Esophagus muscularis mucosa (tissue), 4 donors: ENCODE results near the gene SIK3. TPM values are rescaled to one million over a fixed set of nuclear protein-coding genes. Genes with fewer than 3 reads are reported as not detected.

ENCODE experiments used
- DNase-seq: peaks from one replicate; pipeline ENCODE4 v3.0.0-alpha.2; 2017; ENCODE audit errors: extremely low spot score
- H3K27ac ChIP-seq, 4 donors: fragments of 200-600 bp; sonication (generic); replicated peaks in 1 of 4; 1 replicate in 3 of 4; 2 replicates in 1 of 4; pipeline ENCODE4 v1.5.1; 2016 to 2019; ENCODE audit warnings: mild to moderate bottlenecking in 1 of 4
- H3K27me3 ChIP-seq, 4 donors: fragments of 200-600 bp; sonication (generic); one replicate each; pipeline versions ENCODE4 v1.5.1 to v1.6.0; 2016 to 2019
- H3K36me3 ChIP-seq, 4 donors: fragments of 200-600 bp; sonication (generic); one replicate each; pipeline ENCODE4 v1.5.1; 2016 to 2019
- H3K4me1 ChIP-seq, 4 donors: fragments of 200-600 bp; sonication (generic); one replicate each; pipeline ENCODE4 v1.5.1; 2016 to 2019
- H3K4me3 ChIP-seq, 4 donors: fragments of 200-600 bp; sonication (generic); 1 replicate in 2 of 4; 2 replicates in 2 of 4; pipeline ENCODE4 v1.5.1; 2016 to 2019; ENCODE audit warnings: mild to moderate bottlenecking in 4 of 4, moderate library complexity in 1 of 4
- H3K9me3 ChIP-seq, 4 donors: fragments of 200-600 bp; sonication (generic); 1 replicate in 3 of 4; 2 replicates in 1 of 4; pipeline ENCODE4 v1.5.1; 2016 to 2019
- EP300 ChIP-seq: sonication (generic); formaldehyde crosslinking; IDR thresholded peaks from one replicate; pipeline ENCODE4 v1.6.1; 2017; ENCODE audit warnings: antibody characterized with exemption
- POLR2A ChIP-seq: fragments of 450-650 bp; IDR thresholded peaks from one replicate; pipeline ENCODE4 v1.6.1; 2017; ENCODE audit warnings: antibody characterized with exemption, moderate library complexity, mild to moderate bottlenecking, low read depth
- POLR2AphosphoS5 ChIP-seq, 2 donors: sonication (generic); formaldehyde crosslinking; IDR thresholded peaks; one replicate each; pipeline ENCODE4 v1.6.1; 2017; ENCODE audit warnings: antibody characterized with exemption in 2 of 2
- WGBS: methylation state at CpG from one replicate; pipeline ENCODE4 v1.1.5; 2018; 5-methylcytosine and 5-hydroxymethylcytosine counted together
- intact Hi-C: fragments of 100-400 bp; cut with DNase I; formaldehyde crosslinking; loops from one replicate; pipeline ENCODE4 v1.15.1; 2023
- total RNA-seq, 4 donors: library from RNA; depleted of rRNA; stranded (reverse); fragments of >200 nt; gene quantifications; one replicate each; pipeline versions ENCODE4 v1.1.0 to v1.2.1, GENCODE V29; 2016
- TF ChIP-seq, protein P1 (sequence below), 3 experiments: fragments of 200-600 bp in 2 of 3; fragments of 450-650 bp in 1 of 3; sonication (generic) in 2 of 3; IDR thresholded peaks; one replicate each; pipeline ENCODE4 v1.5.1; 2017 to 2019; ENCODE audit warnings: antibody characterized with exemption in 3 of 3, mild to moderate bottlenecking in 2 of 3, moderate library complexity in 1 of 3

The SIK3 gene
- total RNA-seq, 4 donors from 2014 or later, result 39.5 to 53.5 (median 42.3) TPM

DNA sequence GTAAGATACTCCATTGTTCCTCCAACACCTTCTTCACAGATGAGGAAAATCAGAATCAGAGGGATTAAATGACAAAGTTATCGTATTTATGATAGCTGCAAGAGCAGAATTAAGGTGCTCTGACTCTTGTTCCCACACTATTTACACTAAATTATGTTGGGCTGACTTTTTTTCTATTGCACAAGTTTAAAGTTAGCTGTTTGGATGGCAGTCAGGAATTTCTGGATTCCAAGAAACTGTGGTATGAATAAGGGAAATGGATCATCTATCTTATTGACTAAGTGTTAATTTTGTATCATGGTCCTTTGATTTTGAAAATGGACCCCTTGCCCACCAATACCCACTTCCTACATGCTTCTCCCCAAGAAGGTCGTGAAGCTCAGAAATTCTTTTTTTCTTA lies 240.9 kb downstream of the SIK3 start:
- H3K4me1 ChIP-seq, result peaks cover 9 to 23% (median 15%) of the 10 kb centered on the region in 4 donors
- peak overlapping the region in 1 of 4 donors; percentile 13 for H3K27ac ChIP-seq
- no peaks in the 10 kb centered on the region for H3K9me3 ChIP-seq
- H3K27me3 ChIP-seq, result no peaks in the 10 kb centered on the region
- H3K4me3 ChIP-seq, result no peak overlapping the region
- peaks cover 38 to 91% (median 67%) of the 10 kb centered on the region in 4 donors for H3K36me3 ChIP-seq
- DNase-seq, result no peak
- intact Hi-C loops, result no loop called here
- no peak for TF ChIP-seq EP300
- no peak for TF ChIP-seq POLR2AphosphoS5 (IDR thresholded peaks at IDR 0.05)
- TF ChIP-seq POLR2A, result no peak
- TF ChIP-seq, protein P1, sequence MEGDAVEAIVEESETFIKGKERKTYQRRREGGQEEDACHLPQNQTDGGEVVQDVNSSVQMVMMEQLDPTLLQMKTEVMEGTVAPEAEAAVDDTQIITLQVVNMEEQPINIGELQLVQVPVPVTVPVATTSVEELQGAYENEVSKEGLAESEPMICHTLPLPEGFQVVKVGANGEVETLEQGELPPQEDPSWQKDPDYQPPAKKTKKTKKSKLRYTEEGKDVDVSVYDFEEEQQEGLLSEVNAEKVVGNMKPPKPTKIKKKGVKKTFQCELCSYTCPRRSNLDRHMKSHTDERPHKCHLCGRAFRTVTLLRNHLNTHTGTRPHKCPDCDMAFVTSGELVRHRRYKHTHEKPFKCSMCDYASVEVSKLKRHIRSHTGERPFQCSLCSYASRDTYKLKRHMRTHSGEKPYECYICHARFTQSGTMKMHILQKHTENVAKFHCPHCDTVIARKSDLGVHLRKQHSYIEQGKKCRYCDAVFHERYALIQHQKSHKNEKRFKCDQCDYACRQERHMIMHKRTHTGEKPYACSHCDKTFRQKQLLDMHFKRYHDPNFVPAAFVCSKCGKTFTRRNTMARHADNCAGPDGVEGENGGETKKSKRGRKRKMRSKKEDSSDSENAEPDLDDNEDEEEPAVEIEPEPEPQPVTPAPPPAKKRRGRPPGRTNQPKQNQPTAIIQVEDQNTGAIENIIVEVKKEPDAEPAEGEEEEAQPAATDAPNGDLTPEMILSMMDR (IDR thresholded peaks at IDR 0.05), result no peak
- WGBS, result 85% methylated on average over 2 of the region's 2 CpGs

DNA sequence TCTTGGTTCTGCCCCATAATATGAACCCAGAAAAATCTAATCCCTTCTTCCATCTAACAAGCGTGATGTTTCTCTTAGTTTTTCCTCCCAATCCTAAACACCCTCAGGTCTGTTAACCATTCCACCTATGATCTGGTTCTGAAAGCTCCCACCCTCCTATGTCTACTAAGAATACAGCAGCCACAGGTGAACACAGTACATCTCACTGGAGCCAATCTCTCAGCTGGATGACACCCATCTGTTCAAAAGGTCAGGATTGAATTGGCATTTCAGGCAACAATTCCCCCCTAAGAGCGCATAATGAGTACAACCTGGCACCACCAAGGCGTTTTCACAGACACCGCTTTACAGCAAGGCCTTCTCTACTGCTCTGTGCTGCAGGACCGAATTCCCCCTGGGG lies 241.8 kb downstream of the SIK3 start:
- H3K4me3 ChIP-seq, result no peak overlapping the region
- intact Hi-C loops, result no loop called here
- no peaks in the 10 kb centered on the region for H3K27me3 ChIP-seq
- peaks cover 13 to 27% (median 22%) of the 10 kb centered on the region in 4 donors for H3K4me1 ChIP-seq
- no peak for DNase-seq
- no peaks in the 10 kb centered on the region for H3K9me3 ChIP-seq
- no peak overlapping the region for H3K27ac ChIP-seq
- WGBS, result 88% methylated on average over 5 of the region's 5 CpGs
- TF ChIP-seq, protein P1 (IDR thresholded peaks at IDR 0.05), result no peak
- no peak for TF ChIP-seq POLR2A
- TF ChIP-seq EP300, result no peak
- no peak for TF ChIP-seq POLR2AphosphoS5 (IDR thresholded peaks at IDR 0.05)
- peaks cover 30 to 91% (median 60%) of the 10 kb centered on the region in 4 donors for H3K36me3 ChIP-seq

DNA sequence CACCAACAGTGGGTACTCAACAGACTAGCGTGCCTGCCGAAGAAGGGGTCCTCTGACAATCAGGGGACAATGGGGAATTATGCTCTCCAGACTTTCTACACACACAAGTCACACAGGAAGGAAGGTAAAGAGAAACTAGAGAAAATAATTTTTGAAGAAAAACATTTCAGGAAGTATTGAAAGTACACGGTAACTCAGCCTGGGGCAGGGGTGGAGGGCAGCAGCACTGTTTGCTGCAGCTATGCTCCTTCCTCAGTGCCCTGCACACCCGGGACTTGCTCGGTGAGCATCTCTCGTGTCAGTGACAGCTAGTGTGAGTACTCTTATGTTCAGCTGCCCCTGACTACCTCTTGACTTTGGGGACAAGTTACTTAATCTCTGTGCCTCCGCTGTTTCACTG lies 242.8 kb downstream of the SIK3 start:
- Histone ChIP-seq H3K9me3 (no peaks in the 10 kb centered on the region), H3K36me3 (peaks cover 22 to 89% (median 50%) of the 10 kb centered on the region in 4 donors), H3K27ac (no peak overlapping the region), H3K4me1 (peaks cover 13 to 29% (median 24%) of the 10 kb centered on the region in 4 donors), H3K27me3 (no peaks in the 10 kb centered on the region), H3K4me3 (no peak overlapping the region)
- WGBS, result 96% methylated on average over 7 of the region's 7 CpGs
- intact Hi-C loops, result no loop called here
- no peak for DNase-seq
- TF ChIP-seq POLR2AphosphoS5 (IDR thresholded peaks at IDR 0.05) (no peak), POLR2A (no peak), EP300 (no peak)
- TF ChIP-seq, protein P1 (IDR thresholded peaks at IDR 0.05), result no peak

DNA sequence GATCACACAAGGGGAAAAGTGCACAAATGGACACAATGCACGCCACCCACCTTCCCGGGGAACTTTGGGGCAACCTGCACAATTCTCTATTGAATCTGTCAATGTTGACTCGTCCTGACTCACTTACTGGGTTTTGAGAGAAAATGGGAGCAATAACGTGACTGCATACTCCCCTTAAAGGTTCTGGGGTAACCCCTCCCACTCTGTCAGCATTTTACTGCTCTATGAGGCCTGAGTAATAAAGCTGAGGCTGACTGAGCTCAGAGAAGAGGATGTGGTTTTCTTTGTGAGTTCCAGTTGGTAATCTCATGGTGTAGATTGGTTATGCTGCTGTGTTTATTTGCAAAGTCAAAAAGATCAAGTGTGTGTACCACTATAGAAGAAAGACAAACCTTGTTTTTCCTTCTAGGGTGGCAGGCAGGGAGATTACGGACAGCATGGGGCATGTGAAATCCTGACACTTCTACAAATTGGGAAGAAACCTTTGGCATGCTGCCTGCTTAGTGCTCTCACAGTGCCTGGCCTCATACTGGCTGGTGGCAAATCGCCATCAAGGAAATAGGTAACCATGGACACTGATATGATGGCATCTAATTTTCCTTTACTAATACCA lies 244.7 kb downstream of the SIK3 start:
- Histone ChIP-seq H3K4me1 (peaks cover 13 to 29% (median 24%) of the 10 kb centered on the region in 4 donors), H3K9me3 (no peaks in the 10 kb centered on the region), H3K27ac (no peak overlapping the region), H3K36me3 (peaks cover 15 to 83% (median 40%) of the 10 kb centered on the region in 4 donors), H3K4me3 (no peak overlapping the region), H3K27me3 (no peaks in the 10 kb centered on the region)
- DNase-seq, result no peak
- 72% methylated on average over 6 of the region's 6 CpGs for WGBS
- intact Hi-C loops, result no loop called here
- TF ChIP-seq, protein P1 (IDR thresholded peaks at IDR 0.05), result no peak
- TF ChIP-seq POLR2AphosphoS5 (IDR thresholded peaks at IDR 0.05), result no peak
- no peak for TF ChIP-seq EP300
- no peak for TF ChIP-seq POLR2A
